Fibroblast of lung (primary cell): Measurements from ENCODE around the gene TPD52L3. TPM values are rescaled to one million over a fixed set of nuclear protein-coding genes. Genes with fewer than 3 reads are reported as not detected.
A peak's percentile ranks its signal among the peaks of the same experiment; 100 is the strongest.

Experiments
- DNase-seq, 2 donors: peaks; one replicate each; pipeline versions ENCODE4 v3.0.0 to v3.0.0-alpha.2; 2010; ENCODE audit warnings: low read depth in 2 of 2
- H2AFZ ChIP-seq: 2 replicates; pipeline ENCODE4 v1.5.1; 2012; ENCODE audit warnings: low read length, control low read depth, inconsistent platforms
- H3K27ac ChIP-seq: 2 replicates; pipeline ENCODE4 v1.5.1; 2011; ENCODE audit warnings: low read length, control low read depth; ENCODE audit not compliant: insufficient read depth
- H3K27me3 ChIP-seq: 2 replicates; pipeline ENCODE4 v1.5.1; 2011; ENCODE audit warnings: mild to moderate bottlenecking, low read length; ENCODE audit not compliant: control insufficient read depth, insufficient read depth
- H3K36me3 ChIP-seq: 2 replicates; pipeline ENCODE4 v1.5.1; 2011; ENCODE audit warnings: low read length; ENCODE audit not compliant: control insufficient read depth, insufficient read depth
- H3K4me1 ChIP-seq: 2 replicates; pipeline ENCODE4 v1.5.1; 2011; ENCODE audit warnings: low read length; ENCODE audit not compliant: control insufficient read depth, insufficient read depth; ENCODE audit errors: extremely low read depth
- H3K4me2 ChIP-seq: 2 replicates; pipeline ENCODE4 v1.5.1; 2011; ENCODE audit warnings: low read length, control low read depth; ENCODE audit not compliant: insufficient read depth; ENCODE audit errors: extremely low read depth
- H3K4me3 ChIP-seq, 4 experiments: fragments of 200-600 bp in 1 of 4; sonication (generic) in 1 of 4; replicated peaks in 1 of 4; 2 replicates each; pipeline ENCODE4 v1.5.1; 2011 to 2016; ENCODE audit warnings: low read length in 4 of 4, low read depth in 3 of 4, mild to moderate bottlenecking in 3 of 4, control low read depth in 2 of 4, inconsistent platforms in 1 of 4, mixed read lengths in 1 of 4; ENCODE audit not compliant: insufficient read depth in 1 of 4; ENCODE audit errors: control extremely low read depth in 1 of 4
- H3K79me2 ChIP-seq: 2 replicates; pipeline ENCODE4 v1.5.1; 2012; ENCODE audit warnings: mild to moderate bottlenecking, low read length, inconsistent platforms; ENCODE audit not compliant: control insufficient read depth, insufficient read depth
- H3K9ac ChIP-seq: 2 replicates; pipeline ENCODE4 v1.5.1; 2011; ENCODE audit warnings: mild to moderate bottlenecking, low read length, control low read depth; ENCODE audit not compliant: insufficient read depth
- H3K9me3 ChIP-seq: 2 replicates; pipeline ENCODE4 v1.5.1; 2012; ENCODE audit warnings: low read depth, low read length; ENCODE audit not compliant: control insufficient read depth, insufficient read depth
- H4K20me1 ChIP-seq: 2 replicates; pipeline ENCODE4 v1.5.1; 2011; ENCODE audit warnings: low read length; ENCODE audit not compliant: control insufficient read depth, insufficient read depth; ENCODE audit errors: extremely low read depth
- CTCF ChIP-seq, 2 donors: IDR thresholded peaks in 1 of 2; conservative IDR thresholded peaks in 1 of 2; 1 replicate in 1 of 2; 2 replicates in 1 of 2; pipeline ENCODE4 v1.5.1; 2011 to 2012; ENCODE audit warnings: low read length in 2 of 2, control low read depth in 1 of 2, inconsistent platforms in 1 of 2, low read depth in 1 of 2, mild to moderate bottlenecking in 1 of 2
- EZH2 ChIP-seq: IDR thresholded peaks from 2 replicates; pipeline ENCODE4 v1.5.1; 2012; ENCODE audit warnings: low read length, control low read depth, mild to moderate bottlenecking; ENCODE audit errors: missing control alignments
- polyA plus RNA-seq, 2 donors: library from polyadenylated mRNA; depleted of rRNA in 1 of 2; stranded (reverse) in 1 of 2; unstranded in 1 of 2; fragments of >200 nt; gene quantifications; 2 replicates each; pipeline ENCODE4 v1.2.1, GENCODE V29; 2011 to 2012; ENCODE audit warnings: missing spikeins in 1 of 2
- total RNA-seq: library from RNA; depleted of rRNA; stranded (reverse); fragments of >200 nt; gene quantifications from 2 replicates; pipeline ENCODE4 v1.2.1, GENCODE V29; 2014

Gene TPD52L3
- total and polyA plus RNA-seq, 2 donors (not counting 1 experiment from before 2014, with no cell fraction given): not detected

- Histone ChIP-seq H3K27me3 (no peaks in the 10 kb centered on the region), H3K4me2 (no peak overlapping the region), H3K4me1 (peaks cover 6% of the 10 kb centered on the region), H3K4me3 (no peak overlapping the region), H3K27ac (no peak overlapping the region), H3K36me3 (no peaks in the 10 kb centered on the region), H2AFZ (no peak overlapping the region), H4K20me1 (no peaks in the 10 kb centered on the region), H3K9ac (no peak overlapping the region), H3K79me2 (no peaks in the 10 kb centered on the region), H3K9me3 (no peaks in the 10 kb centered on the region)
- no peak for DNase-seq
- no peak for TF ChIP-seq CTCF (conservative IDR thresholded peaks at IDR 0.05 in 1 of 2, IDR thresholded peaks at IDR 0.05 in 1 of 2; ENCODE audit: low read depth in 1 of 2, low read length in 2 of 2)
- no peak for TF ChIP-seq EZH2
Observed at GRCh38 chr9:6351737-6352136, 23.6 kb downstream of the TPD52L3 start.

- Histone ChIP-seq H3K36me3 (no peaks in the 10 kb centered on the region), H3K27me3 (no peaks in the 10 kb centered on the region), H3K4me1 (peaks cover 10% of the 10 kb centered on the region), H3K9me3 (no peaks in the 10 kb centered on the region), H3K4me3 (no peak overlapping the region), H4K20me1 (no peaks in the 10 kb centered on the region), H2AFZ (peak overlapping the region; percentile 48), H3K4me2 (no peak overlapping the region), H3K79me2 (no peaks in the 10 kb centered on the region), H3K9ac (no peak overlapping the region), H3K27ac (no peak overlapping the region)
- peak; percentile 68 to 77 for TF ChIP-seq CTCF (conservative IDR thresholded peaks at IDR 0.05 in 1 of 2, IDR thresholded peaks at IDR 0.05 in 1 of 2; ENCODE audit: low read depth in 1 of 2, low read length in 2 of 2)
- TF ChIP-seq EZH2: no peak
- DNase-seq: peak; percentile 65 to 86
Observed at GRCh38 chr9:6354072-6354686, 26.0 kb downstream of the TPD52L3 start.

GRCh38 chr9:6355728-6356127 is 27.6 kb downstream of the TPD52L3 start:
- Histone ChIP-seq H3K27me3 (no peaks in the 10 kb centered on the region), H3K4me2 (peak overlapping the region; percentile 7), H3K9ac (no peak overlapping the region), H3K4me1 (peaks cover 10% of the 10 kb centered on the region), H3K4me3 (no peak overlapping the region), H3K36me3 (no peaks in the 10 kb centered on the region), H3K79me2 (no peaks in the 10 kb centered on the region), H3K27ac (no peak overlapping the region), H4K20me1 (no peaks in the 10 kb centered on the region), H3K9me3 (no peaks in the 10 kb centered on the region), H2AFZ (peak overlapping the region; percentile 20)
- peak; percentile 68 to 86 for DNase-seq
- TF ChIP-seq CTCF (conservative IDR thresholded peaks at IDR 0.05 in 1 of 2, IDR thresholded peaks at IDR 0.05 in 1 of 2; ENCODE audit: low read depth in 1 of 2, low read length in 2 of 2) (no peak), EZH2 (no peak)
